Endothelial cell of umbilical vein (primary cell): Measurements from ENCODE around the gene IL6. TPM values are rescaled to one million over a fixed set of nuclear protein-coding genes. Genes with fewer than 3 reads are reported as not detected.

ENCODE experiments used
- BruUV-seq: library from RNA; stranded (reverse); fragments of 400-500 nt; replicated peaks from 2 replicates; lab custom pipeline; 2021; lab: Mats Ljungman, UMichigan
- CTCF ChIA-PET: fragments of 300-600, 350-600 bp; sonication (Branson Sonifier 250); formaldehyde crosslinking; loops from one replicate; lab custom pipeline; 2021; ENCODE audit warnings: antibody characterized with exemption, inconsistent platforms; lab: Charles Lee
- POLR2A ChIA-PET: fragments of 300-600, 350-600 bp; sonication (Branson Sonifier 250); formaldehyde crosslinking; loops from one replicate; lab custom pipeline; 2021; ENCODE audit warnings: antibody characterized with exemption, inconsistent platforms; lab: Charles Lee
- DNase-seq: peaks from one replicate; pipeline ENCODE4 v3.0.0-alpha.2; 2011; ENCODE audit warnings: low read depth, low spot score
- FAIRE-seq: peaks from 2 replicates; lab custom pipeline; 2011; peaks lifted over from hg19 to GRCh38; lab: Jason Lieb, UNC
- H2AFZ ChIP-seq: 2 replicates; pipeline ENCODE4 v1.6.0; 2012; ENCODE audit warnings: low read depth, low read length, control low read depth, inconsistent platforms
- H3K27ac ChIP-seq: 2 replicates; pipeline ENCODE4 v1.5.1; 2011; ENCODE audit warnings: low read depth, mild to moderate bottlenecking, control low read depth, low read length, moderate library complexity; ENCODE audit not compliant: insufficient read depth
- H3K27me3 ChIP-seq, 2 experiments: 2 replicates each; pipeline versions ENCODE4 v1.6.0 to v1.6.1; 2011; ENCODE audit warnings: low read length in 2 of 2, mixed read lengths in 1 of 2; ENCODE audit not compliant: control insufficient read depth in 2 of 2, insufficient read depth in 2 of 2
- H3K36me3 ChIP-seq, 2 experiments: 2 replicates in 1 of 2; 3 replicates in 1 of 2; pipeline ENCODE4 v1.5.1; 2011; ENCODE audit warnings: low read length in 2 of 2, mild to moderate bottlenecking in 1 of 2, moderate library complexity in 1 of 2; ENCODE audit not compliant: control insufficient read depth in 2 of 2, insufficient read depth in 2 of 2; ENCODE audit errors: extremely low read depth in 1 of 2
- H3K4me1 ChIP-seq: 3 replicates; pipeline ENCODE4 v1.5.1; 2011; ENCODE audit warnings: mild to moderate bottlenecking, low read length; ENCODE audit not compliant: control insufficient read depth, insufficient read depth; ENCODE audit errors: extremely low read depth
- H3K4me2 ChIP-seq: 2 replicates; pipeline ENCODE4 v1.6.1; 2011; ENCODE audit warnings: low read length, control low read depth, mixed read lengths; ENCODE audit not compliant: insufficient read depth
- H3K4me3 ChIP-seq, 3 experiments: fragments of 200-600 bp in 1 of 3; sonication (generic), shearing (Covaris generic) in 1 of 3; replicated peaks in 1 of 3; 2 replicates each; pipeline ENCODE4 v1.5.1; 2011 to 2016; ENCODE audit warnings: control low read depth in 3 of 3, low read length in 3 of 3, mild to moderate bottlenecking in 2 of 3, inconsistent platforms in 1 of 3, low read depth in 1 of 3, moderate library complexity in 1 of 3; ENCODE audit not compliant: insufficient read depth in 1 of 3
- H3K79me2 ChIP-seq: 2 replicates; pipeline ENCODE4 v1.6.0; 2012; ENCODE audit warnings: low read length, inconsistent platforms; ENCODE audit not compliant: control insufficient read depth, insufficient read depth
- H3K9ac ChIP-seq: replicated peaks from 2 replicates; pipeline ENCODE3; 2011; ENCODE audit warnings: low read length, control low read depth; ENCODE audit not compliant: insufficient read depth; ENCODE audit errors: extremely low read depth
- H3K9me1 ChIP-seq: replicated peaks from 3 replicates; pipeline ENCODE4 v1.6.0; 2011; ENCODE audit warnings: mild to moderate bottlenecking, low read length; ENCODE audit not compliant: control insufficient read depth, insufficient read depth; ENCODE audit errors: extremely low read depth
- H3K9me3 ChIP-seq: replicated peaks from 2 replicates; pipeline ENCODE4 v1.5.1; 2012; ENCODE audit warnings: low read length, inconsistent platforms; ENCODE audit not compliant: control insufficient read depth, insufficient read depth
- H4K20me1 ChIP-seq: replicated peaks from 2 replicates; pipeline ENCODE3; 2011; ENCODE audit warnings: mild to moderate bottlenecking, low read length; ENCODE audit not compliant: control insufficient read depth, insufficient read depth; ENCODE audit errors: extremely low read depth
- EZH2 ChIP-seq: IDR thresholded peaks from 2 replicates; pipeline ENCODE4 v1.6.1; 2012; ENCODE audit warnings: borderline replicate concordance, low read depth, mild to moderate bottlenecking, moderate library complexity, low read length, inconsistent platforms; ENCODE audit not compliant: severe bottlenecking
- FOS ChIP-seq: IDR thresholded peaks from 2 replicates; pipeline ENCODE4 v1.6.1; 2011; ENCODE audit warnings: mild to moderate bottlenecking, low read length, moderate library complexity, borderline replicate concordance; ENCODE audit not compliant: insufficient read depth
- GATA2 ChIP-seq: IDR thresholded peaks from 2 replicates; pipeline ENCODE4 v1.7.0; 2011; ENCODE audit warnings: low read depth, mild to moderate bottlenecking, moderate library complexity, mixed read lengths, low read length; ENCODE audit not compliant: insufficient read length, insufficient read depth
- JUN ChIP-seq: IDR thresholded peaks from 2 replicates; pipeline ENCODE4 v1.6.1; 2011; ENCODE audit warnings: borderline replicate concordance, low read depth; ENCODE audit not compliant: insufficient read length, insufficient read depth
- MYC ChIP-seq: IDR thresholded peaks from one replicate; pipeline ENCODE4 v1.6.1; 2011; ENCODE audit warnings: mild to moderate bottlenecking, low read depth, low read length
- POLR2A ChIP-seq: IDR thresholded peaks from 2 replicates; pipeline ENCODE4 v1.6.1; 2012; ENCODE audit warnings: low read depth, mild to moderate bottlenecking, control low read depth, low read length
- POLR2AphosphoS5 ChIP-seq: IDR thresholded peaks from 2 replicates; pipeline ENCODE4 v1.6.1; 2012; ENCODE audit warnings: low read depth, mild to moderate bottlenecking, control low read depth, low read length, moderate library complexity; ENCODE audit not compliant: insufficient read depth
- dilution Hi-C: fragments of 300-500 bp; cut with MboI; formaldehyde crosslinking; loops from one replicate; pipeline ENCODE4 v1.15.0; 2019; ENCODE audit warnings: low sequenced_read_pairs; ENCODE audit not compliant: extremely low pct_ligation_motif_present
- intact Hi-C: fragments of 100-400 bp; cut with micrococcal nuclease; formaldehyde crosslinking; loops from one replicate; pipeline ENCODE4 v1.10.0; 2022
- polyA plus RNA-seq, 4 experiments: library from polyadenylated mRNA; depleted of rRNA in 3 of 4; stranded (reverse) in 3 of 4; unstranded in 1 of 4; fragments of >200 nt; gene quantifications; 2 replicates each; pipeline versions ENCODE4 v1.2.1 to v1.2.3, GENCODE V29; 2011 to 2012; ENCODE audit warnings: missing spikeins in 1 of 4
- total RNA-seq: library from RNA; stranded (reverse); gene quantifications from 2 replicates; pipeline ENCODE4 v1.2.3, GENCODE V29; 2021
- TF ChIP-seq, protein P1 (sequence below): IDR thresholded peaks from 2 replicates; pipeline ENCODE4 v1.6.1; 2011; ENCODE audit not compliant: insufficient read depth, insufficient read length
- TF ChIP-seq, protein P2 (sequence below), 2 donors: IDR thresholded peaks; 1 replicate in 1 of 2; 2 replicates in 1 of 2; pipeline ENCODE4 v1.5.1; 2011; ENCODE audit warnings: low read length in 2 of 2, mild to moderate bottlenecking in 2 of 2, moderate library complexity in 2 of 2, control low read depth in 1 of 2, inconsistent platforms in 1 of 2, low read depth in 1 of 2; ENCODE audit not compliant: insufficient read depth in 1 of 2; ENCODE audit errors: extremely low read depth in 1 of 2

Gene IL6
- total and polyA plus RNA-seq, 2 donors (not counting 3 experiments of a cell fraction or from before 2014, with no cell fraction given): 11.0 to 16.5 TPM

DNA sequence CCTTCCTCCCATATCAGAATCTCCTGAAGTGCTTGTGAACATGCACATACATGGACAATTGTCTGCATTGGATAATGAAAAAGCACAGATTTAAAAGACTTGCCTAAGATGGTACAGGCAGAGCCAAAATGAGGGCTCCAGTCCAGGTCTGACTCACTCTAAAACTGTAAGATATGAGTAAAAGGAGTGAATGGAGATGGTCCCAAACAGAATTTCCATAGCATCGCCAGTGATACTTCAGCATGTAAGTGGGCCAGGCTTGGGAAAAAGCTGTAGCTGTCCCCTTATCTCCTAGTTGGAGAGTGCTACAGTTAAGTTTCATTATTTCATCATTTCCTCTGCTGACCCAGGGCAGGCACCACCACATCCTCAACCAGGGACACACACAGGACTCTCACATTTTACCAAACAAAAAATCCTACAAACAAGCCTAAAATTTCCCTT, 26.4 kb upstream of the IL6 start:
- Histone ChIP-seq H3K9me1 (no peaks in the 10 kb centered on the region), H3K79me2 (no peaks in the 10 kb centered on the region), H3K27me3 (no peaks in the 10 kb centered on the region), H3K4me2 (peak overlapping the region; percentile 31), H4K20me1 (no peaks in the 10 kb centered on the region), H3K27ac (peak overlapping the region; percentile 32), H2AFZ (peak overlapping the region; percentile 91), H3K36me3 (no peaks in the 10 kb centered on the region), H3K4me3 (no peak overlapping the region), H3K4me1 (peaks cover 23% of the 10 kb centered on the region), H3K9me3 (no peaks in the 10 kb centered on the region), H3K9ac (peak overlapping the region; percentile 9)
- TF ChIP-seq GATA2 (peak; percentile 60), FOS (peak; percentile 18), JUN (no peak)
- intact Hi-C loops (no loop called here), dilution Hi-C loops (no loop called here)
- FAIRE-seq: peak; percentile 72
- CTCF ChIA-PET: interaction anchor here (0.6 to 2.0 kb wide), 8 partner anchors 9 to 140 kb away, joined by 3 to 9 read pairs (median 4); partner anchors contain the start of gene IL6
- peak; percentile 71 for DNase-seq
- BruUV-seq: no TSS peak
- POLR2A ChIA-PET: interaction anchor here (1.5 kb wide), 1 partner anchor 18 kb away, joined by 4 read pairs; no protein-coding TSS in a partner anchor

DNA sequence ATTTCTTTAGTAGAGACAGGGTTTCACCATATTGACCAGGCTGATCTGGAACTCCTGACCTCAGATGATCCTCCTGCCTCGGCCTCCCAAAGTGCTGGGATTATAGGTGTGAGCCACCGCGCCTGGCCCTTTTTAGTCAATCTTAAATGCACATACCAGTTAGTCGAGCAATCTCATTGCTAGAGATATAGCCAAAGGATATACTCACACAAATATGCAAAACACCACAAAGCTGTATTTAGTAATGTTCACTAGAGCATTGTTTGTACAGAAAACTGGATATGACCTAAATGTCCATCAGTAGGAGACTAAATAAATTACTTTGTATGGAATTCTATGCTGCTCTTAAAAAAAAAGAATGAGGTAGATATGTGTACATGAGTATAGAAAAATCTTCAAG, 24.5 kb upstream of the IL6 start:
- Histone ChIP-seq H3K9me1 (no peaks in the 10 kb centered on the region), H3K79me2 (no peaks in the 10 kb centered on the region), H3K4me3 (no peak overlapping the region), H2AFZ (no peak overlapping the region), H3K4me1 (peaks cover 19% of the 10 kb centered on the region), H4K20me1 (no peaks in the 10 kb centered on the region), H3K36me3 (no peaks in the 10 kb centered on the region), H3K27me3 (no peaks in the 10 kb centered on the region), H3K9me3 (no peaks in the 10 kb centered on the region), H3K4me2 (no peak overlapping the region), H3K27ac (no peak overlapping the region), H3K9ac (no peak overlapping the region)
- intact Hi-C loops: no loop called here
- no peak for FAIRE-seq
- dilution Hi-C loops: no loop called here
- ChIA-PET CTCF (interaction anchor here (1.0 kb wide), 1 partner anchor 26 kb away, joined by 3 read pairs; no protein-coding TSS in a partner anchor), POLR2A (no interaction called here)
- no TSS peak for BruUV-seq
- DNase-seq: no peak
- TF ChIP-seq POLR2A: no peak
- TF ChIP-seq, protein P1, sequence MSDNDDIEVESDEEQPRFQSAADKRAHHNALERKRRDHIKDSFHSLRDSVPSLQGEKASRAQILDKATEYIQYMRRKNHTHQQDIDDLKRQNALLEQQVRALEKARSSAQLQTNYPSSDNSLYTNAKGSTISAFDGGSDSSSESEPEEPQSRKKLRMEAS: no peak
- TF ChIP-seq MYC: no peak
- TF ChIP-seq FOS: no peak
- no peak for TF ChIP-seq GATA2
- no peak for TF ChIP-seq EZH2
- TF ChIP-seq POLR2AphosphoS5: no peak
- TF ChIP-seq, protein P2, sequence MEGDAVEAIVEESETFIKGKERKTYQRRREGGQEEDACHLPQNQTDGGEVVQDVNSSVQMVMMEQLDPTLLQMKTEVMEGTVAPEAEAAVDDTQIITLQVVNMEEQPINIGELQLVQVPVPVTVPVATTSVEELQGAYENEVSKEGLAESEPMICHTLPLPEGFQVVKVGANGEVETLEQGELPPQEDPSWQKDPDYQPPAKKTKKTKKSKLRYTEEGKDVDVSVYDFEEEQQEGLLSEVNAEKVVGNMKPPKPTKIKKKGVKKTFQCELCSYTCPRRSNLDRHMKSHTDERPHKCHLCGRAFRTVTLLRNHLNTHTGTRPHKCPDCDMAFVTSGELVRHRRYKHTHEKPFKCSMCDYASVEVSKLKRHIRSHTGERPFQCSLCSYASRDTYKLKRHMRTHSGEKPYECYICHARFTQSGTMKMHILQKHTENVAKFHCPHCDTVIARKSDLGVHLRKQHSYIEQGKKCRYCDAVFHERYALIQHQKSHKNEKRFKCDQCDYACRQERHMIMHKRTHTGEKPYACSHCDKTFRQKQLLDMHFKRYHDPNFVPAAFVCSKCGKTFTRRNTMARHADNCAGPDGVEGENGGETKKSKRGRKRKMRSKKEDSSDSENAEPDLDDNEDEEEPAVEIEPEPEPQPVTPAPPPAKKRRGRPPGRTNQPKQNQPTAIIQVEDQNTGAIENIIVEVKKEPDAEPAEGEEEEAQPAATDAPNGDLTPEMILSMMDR (IDR thresholded peaks at IDR 0.05; ENCODE audit: extremely low read depth in 1 of 2, insufficient read depth in 1 of 2, low read depth in 1 of 2, low read length in 2 of 2): no peak
- TF ChIP-seq JUN: no peak
